HEK293 (cell line): ENCODE measurements around the gene ARFRP1.

Experiments
- CTCF ChIA-PET: fragments of 350-600 bp; formaldehyde crosslinking; extraction: SDS; loops from one replicate; lab custom pipeline; 2021; ENCODE audit warnings: antibody characterized with exemption; lab: Yijun Ruan, JAX
- POLR2A ChIA-PET: fragments of 300-600 bp; formaldehyde crosslinking; extraction: SDS; loops from one replicate; lab custom pipeline; 2020; ENCODE audit warnings: antibody characterized with exemption, inconsistent platforms; lab: Yijun Ruan, JAX
- H3K27ac ChIP-seq: fragments of 200-500 bp; sonication (Bioruptor generic); 2 replicates; pipeline ENCODE4 v1.5.1; 2014; ENCODE audit warnings: low read depth, low read length, control low read depth, inconsistent platforms; ENCODE audit errors: extremely low read depth
- H3K36me3 ChIP-seq, 2 experiments: fragments of 200-500 bp in 1 of 2; sonication (Bioruptor generic) in 1 of 2; 1 replicate in 1 of 2; 2 replicates in 1 of 2; pipeline ENCODE4 v1.5.1; 2014 to 2017; ENCODE audit warnings: inconsistent platforms in 2 of 2, low read length in 2 of 2; ENCODE audit not compliant: control insufficient read depth in 2 of 2, insufficient read depth in 1 of 2
- H3K4me1 ChIP-seq: fragments of 200-500 bp; sonication (Bioruptor generic); 2 replicates; pipeline ENCODE4 v1.5.1; 2014; ENCODE audit warnings: mild to moderate bottlenecking, low read length, inconsistent platforms; ENCODE audit not compliant: control insufficient read depth, insufficient read depth
- H3K4me3 ChIP-seq: 2 replicates; pipeline ENCODE4 v1.5.1; 2011; ENCODE audit warnings: low read depth, mild to moderate bottlenecking, control low read depth, low read length, moderate library complexity
- H3K9me3 ChIP-seq: fragments of 200-500 bp; sonication (Bioruptor generic); 2 replicates; pipeline ENCODE4 v1.5.1; 2014; ENCODE audit warnings: low read depth, low read length, inconsistent platforms; ENCODE audit not compliant: control insufficient read depth, insufficient read depth
- GLIS2 ChIP-seq: fragments of 450-650 bp; formaldehyde crosslinking; IDR thresholded peaks from 2 replicates; pipeline ENCODE4 v1.5.1; 2016; ENCODE audit warnings: missing biosample characterization, missing genetic modification characterization
- HIC1 ChIP-seq: fragments of 450-650 bp; formaldehyde crosslinking; IDR thresholded peaks from 2 replicates; pipeline ENCODE4 v1.5.1; 2016; ENCODE audit warnings: missing biosample characterization, missing genetic modification characterization
- KLF10 ChIP-seq: fragments of 450-650 bp; IDR thresholded peaks from 2 replicates; pipeline ENCODE4 v1.5.1; 2018; ENCODE audit warnings: missing biosample characterization, mild to moderate bottlenecking, missing genetic modification characterization
- KLF9 ChIP-seq: fragments of 450-650 bp; formaldehyde crosslinking; IDR thresholded peaks from 2 replicates; pipeline ENCODE4 v1.5.1; 2016; ENCODE audit warnings: missing biosample characterization, missing genetic modification characterization, low read depth
- ZBTB10 ChIP-seq: fragments of 450-650 bp; formaldehyde crosslinking; IDR thresholded peaks from 2 replicates; pipeline ENCODE4 v1.5.1; 2016; ENCODE audit warnings: missing biosample characterization, missing genetic modification characterization
- ZBTB26 ChIP-seq: fragments of 450-650 bp; formaldehyde crosslinking; optimal IDR thresholded peaks from 2 replicates; pipeline ENCODE3; 2016; ENCODE audit warnings: missing biosample characterization, mild to moderate bottlenecking, missing genetic modification characterization
- ZBTB48 ChIP-seq: fragments of 450-650 bp; formaldehyde crosslinking; IDR thresholded peaks from 2 replicates; pipeline ENCODE4 v1.5.1; 2016; ENCODE audit warnings: missing biosample characterization, missing genetic modification characterization
- ZBTB8A ChIP-seq: fragments of 450-650 bp; formaldehyde crosslinking; IDR thresholded peaks from 2 replicates; pipeline ENCODE4 v1.5.1; 2016; ENCODE audit warnings: missing biosample characterization, missing genetic modification characterization
- ZIC2 ChIP-seq: fragments of 450-650 bp; formaldehyde crosslinking; IDR thresholded peaks from 2 replicates; pipeline ENCODE4 v1.5.1; 2016; ENCODE audit warnings: missing biosample characterization, missing genetic modification characterization
- ZNF274 ChIP-seq, 2 experiments: fragments of 200-500 bp in 1 of 2; fragments of 450-650 bp in 1 of 2; sonication (Bioruptor generic) in 1 of 2; formaldehyde crosslinking in 1 of 2; IDR thresholded peaks; 2 replicates each; pipeline versions ENCODE4 v1.5.1 to v1.6.1; 2014 to 2016; ENCODE audit warnings: borderline replicate concordance in 1 of 2, inconsistent platforms in 1 of 2, low read length in 1 of 2, missing biosample characterization in 1 of 2, missing genetic modification characterization in 1 of 2
- ZNF362 ChIP-seq: fragments of 450-650 bp; formaldehyde crosslinking; IDR thresholded peaks from 2 replicates; pipeline ENCODE4 v1.5.1; 2016; ENCODE audit warnings: missing biosample characterization, missing genetic modification characterization
- ZNF449 ChIP-seq: fragments of 450-650 bp; formaldehyde crosslinking; IDR thresholded peaks from 2 replicates; pipeline ENCODE4 v1.5.1; 2017; ENCODE audit warnings: missing biosample characterization, mild to moderate bottlenecking, missing genetic modification characterization, moderate library complexity
- ZNF48 ChIP-seq: fragments of 450-650 bp; formaldehyde crosslinking; IDR thresholded peaks from 2 replicates; pipeline ENCODE4 v1.5.1; 2016; ENCODE audit warnings: missing biosample characterization, missing genetic modification characterization
- ZNF560 ChIP-seq: fragments of 450-650 bp; formaldehyde crosslinking; IDR thresholded peaks from 2 replicates; pipeline ENCODE4 v1.5.1; 2017; ENCODE audit warnings: missing biosample characterization, missing genetic modification characterization, borderline replicate concordance
- ZNF561 ChIP-seq: fragments of 450-650 bp; IDR thresholded peaks from 2 replicates; pipeline ENCODE4 v1.5.1; 2018; ENCODE audit warnings: missing biosample characterization, missing genetic modification characterization, borderline replicate concordance
- ZNF777 ChIP-seq: fragments of 450-650 bp; formaldehyde crosslinking; IDR thresholded peaks from 2 replicates; pipeline ENCODE4 v1.5.1; 2017; ENCODE audit warnings: missing biosample characterization, missing genetic modification characterization, borderline replicate concordance

Gene ARFRP1

GRCh38 chr20:63690003-63690897 lies 17.5 kb downstream of the ARFRP1 start:
- TF ChIP-seq ZNF362 (tag by site-specific recombination) (no peak), ZIC2 (peak; percentile 10; the same call in 1 of the 2 replicates), KLF10 (0 out of 2 replicates have a peak, but pooled peaks have one; percentile 2), ZBTB26 (tag by site-specific recombination) (no peak), ZNF274 (IDR thresholded peaks at IDR 0.05; ENCODE audit: low read length) (no peak), ZNF274 (tag by site-specific recombination; IDR thresholded peaks at IDR 0.05; ENCODE audit: borderline replicate concordance) (no peak), ZBTB10 (tag by site-specific recombination) (0 out of 2 replicates have a peak, but pooled peaks have one; percentile 38), HIC1 (tag by site-specific recombination) (no peak), GLIS2 (tag by site-specific recombination) (no peak)
- TF ChIP-seq, all 188 proteins: peak for 3
- Histone ChIP-seq H3K4me3 (no peak overlapping the region), H3K4me1 (no peaks in the 10 kb centered on the region), H3K9me3 (no peaks in the 10 kb centered on the region), H3K36me3 (peaks cover 0 to 9% of the 10 kb centered on the region in 2 experiments; a peak in 1 of 3 replicates), H3K27ac (no peak overlapping the region)
- ChIA-PET CTCF (interaction anchor here (0.6 to 1.5 kb wide), 2 partner anchors 152 to 381 kb away, joined by 3 to 4 read pairs; no protein-coding TSS in a partner anchor), POLR2A (no interaction called here)

GRCh38 chr20:63689046-63690002 lies 18.5 kb downstream of the ARFRP1 start:
- TF ChIP-seq ZBTB8A (tag by site-specific recombination) (no peak), ZNF449 (tag by site-specific recombination) (no peak), ZNF561 (no peak), KLF9 (tag by site-specific recombination) (peak; percentile 57; the same call in 1 of the 2 replicates), ZNF560 (tag by site-specific recombination) (no peak), ZNF777 (tag by site-specific recombination) (no peak), ZNF48 (no peak), GLIS2 (tag by site-specific recombination) (peak; percentile 47), ZBTB48 (tag by site-specific recombination) (no peak), KLF10 (0 out of 2 replicates have a peak, but pooled peaks have one; percentile 15)
- H3K4me3 ChIP-seq, result no peak overlapping the region
- POLR2A ChIA-PET, result no interaction called here
- no peak overlapping the region for H3K27ac ChIP-seq
- peaks cover 0 to 5% of the 10 kb centered on the region in 2 experiments; a peak in 1 of 3 replicates for H3K36me3 ChIP-seq
- H3K9me3 ChIP-seq, result no peaks in the 10 kb centered on the region
- H3K4me1 ChIP-seq, result no peaks in the 10 kb centered on the region
- CTCF ChIA-PET, result interaction anchor here (0.6 to 0.7 kb wide), 3 partner anchors 17 to 327 kb away, joined by 3 to 4 read pairs (median 3); no protein-coding TSS in a partner anchor
